GM19099 (cell line): ENCODE data around the gene ZNF492.
"Not testable (repeated sequence)": the region's sequence is repeated elsewhere in the genome, so short reads cannot be mapped to it uniquely, and the experiment has no call there.

Experiments
- POLR2A ChIP-seq: IDR thresholded peaks from 3 replicates; pipeline ENCODE4 v1.6.1; 2011; ENCODE audit warnings: low read depth; ENCODE audit not compliant: insufficient read length; ENCODE audit errors: extremely low read depth

ZNF492 gene

GRCh38 chr19:22633706-22634449 lies at the start of gene ZNF492:
Gene ZNF492, plus strand, starts transcription at chr19:22634324. Its CDS starts 19,076 bp downstream, at chr19:22653400.
- not testable (repeated sequence) for TF ChIP-seq POLR2A

- TF ChIP-seq POLR2A: no peak
Measured at GRCh38 chr19:22595422-22595821, 38.7 kb upstream of the ZNF492 start.

DNA sequence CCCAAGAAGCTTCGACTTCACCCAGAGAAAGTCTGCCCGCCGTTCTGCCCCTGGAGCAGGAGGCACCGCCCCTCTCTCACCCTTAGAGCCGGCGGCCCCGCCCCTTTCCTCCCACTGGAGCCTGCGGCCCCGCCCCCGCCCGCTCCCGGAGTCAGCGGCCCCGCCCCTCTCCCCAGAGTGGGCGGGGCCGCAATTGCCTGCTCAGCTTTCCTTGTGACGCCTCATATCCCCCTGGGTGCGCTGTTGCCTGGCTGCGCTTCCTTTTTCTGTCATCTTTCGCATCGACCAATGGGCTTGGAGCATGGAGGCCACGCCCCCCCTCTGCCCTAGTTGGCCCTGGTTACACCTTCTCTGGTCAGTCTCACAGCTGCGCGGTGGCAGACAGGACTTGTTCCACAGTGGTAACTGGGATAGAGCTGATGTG lies 38.2 kb upstream of the ZNF492 start:
- no peak for TF ChIP-seq POLR2A

DNA sequence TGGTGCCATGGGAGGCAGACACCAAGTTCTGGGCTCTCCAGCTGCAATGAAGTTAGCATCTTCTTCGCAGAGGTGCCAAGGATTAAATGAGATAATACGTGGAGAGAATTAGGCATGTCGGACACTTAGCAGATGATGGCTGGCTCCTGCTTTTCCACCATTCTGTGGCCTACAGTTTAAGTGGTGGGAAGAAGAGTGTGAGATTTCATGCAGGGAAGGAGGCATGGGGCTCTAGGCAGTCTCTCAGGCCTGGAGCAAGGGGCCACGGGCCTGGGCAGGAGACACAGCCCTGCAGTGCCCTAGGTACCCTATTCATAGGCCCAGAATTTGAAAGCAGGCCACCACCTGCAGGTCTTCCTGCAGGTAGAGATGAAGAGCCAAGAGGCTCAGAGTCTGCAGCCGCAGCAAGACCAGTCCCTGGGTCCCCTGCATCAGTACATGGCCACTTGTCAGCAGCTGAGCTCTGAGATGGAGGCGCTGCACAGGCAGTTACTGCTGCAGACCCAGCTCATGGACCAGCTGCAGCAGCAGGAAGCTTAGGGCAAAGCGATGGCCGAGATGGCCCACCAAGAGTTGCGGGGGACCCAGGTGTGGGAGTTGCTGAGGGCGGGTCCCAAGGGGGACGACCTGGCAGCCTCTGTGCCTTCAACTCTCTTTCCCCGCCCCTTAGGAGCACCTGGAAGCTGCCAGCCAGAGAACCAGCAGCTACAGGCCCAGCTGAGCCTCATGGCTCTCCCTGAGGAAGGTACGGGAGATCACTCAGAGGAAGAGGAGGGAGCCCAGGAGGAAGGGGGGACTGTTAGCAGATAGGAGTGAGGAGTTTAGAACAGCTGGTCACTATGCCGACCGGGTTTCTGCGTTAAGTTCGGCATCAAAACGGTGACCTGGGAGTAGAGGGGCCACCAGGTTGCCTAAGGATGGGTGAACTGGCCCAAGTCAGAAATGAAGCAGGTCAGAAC lies 33.2 kb upstream of the ZNF492 start:
- no peak for TF ChIP-seq POLR2A

- no peak for TF ChIP-seq POLR2A
Measured at GRCh38 chr19:22601906-22602630, 32.1 kb upstream of the ZNF492 start.

DNA sequence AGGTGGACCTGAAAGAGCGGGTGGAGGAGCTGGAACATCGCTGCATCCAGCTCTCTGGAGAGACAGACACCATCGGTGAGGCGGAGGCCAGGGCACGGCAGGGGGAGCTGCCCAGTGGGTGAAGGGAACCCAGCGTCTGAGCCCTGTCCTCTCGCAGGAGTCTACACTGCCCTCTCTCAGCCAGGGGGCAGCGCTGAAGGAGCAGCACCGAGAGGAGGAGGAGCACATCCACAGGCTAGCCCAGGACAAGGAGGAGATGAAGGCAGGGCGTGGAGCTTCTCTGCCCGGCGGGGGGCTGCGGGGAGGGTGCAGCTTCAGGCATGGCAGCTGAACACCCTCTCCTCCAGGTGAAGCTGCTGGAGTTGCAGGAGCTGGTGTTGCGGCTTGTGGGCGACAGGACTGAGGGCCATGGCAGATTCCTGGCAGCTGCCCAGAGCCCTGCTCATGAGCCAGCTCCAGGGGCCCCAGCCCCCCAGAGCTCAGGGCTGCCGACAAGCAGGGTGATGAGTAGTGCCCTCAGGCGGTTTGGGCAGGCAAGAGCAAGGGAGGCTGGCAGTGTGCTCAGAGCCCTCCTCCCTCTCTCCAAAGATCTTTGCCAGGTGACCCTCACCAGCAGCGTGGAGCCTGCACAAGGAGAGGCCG lies 31.4 kb upstream of the ZNF492 start:
- no peak for TF ChIP-seq POLR2A

DNA sequence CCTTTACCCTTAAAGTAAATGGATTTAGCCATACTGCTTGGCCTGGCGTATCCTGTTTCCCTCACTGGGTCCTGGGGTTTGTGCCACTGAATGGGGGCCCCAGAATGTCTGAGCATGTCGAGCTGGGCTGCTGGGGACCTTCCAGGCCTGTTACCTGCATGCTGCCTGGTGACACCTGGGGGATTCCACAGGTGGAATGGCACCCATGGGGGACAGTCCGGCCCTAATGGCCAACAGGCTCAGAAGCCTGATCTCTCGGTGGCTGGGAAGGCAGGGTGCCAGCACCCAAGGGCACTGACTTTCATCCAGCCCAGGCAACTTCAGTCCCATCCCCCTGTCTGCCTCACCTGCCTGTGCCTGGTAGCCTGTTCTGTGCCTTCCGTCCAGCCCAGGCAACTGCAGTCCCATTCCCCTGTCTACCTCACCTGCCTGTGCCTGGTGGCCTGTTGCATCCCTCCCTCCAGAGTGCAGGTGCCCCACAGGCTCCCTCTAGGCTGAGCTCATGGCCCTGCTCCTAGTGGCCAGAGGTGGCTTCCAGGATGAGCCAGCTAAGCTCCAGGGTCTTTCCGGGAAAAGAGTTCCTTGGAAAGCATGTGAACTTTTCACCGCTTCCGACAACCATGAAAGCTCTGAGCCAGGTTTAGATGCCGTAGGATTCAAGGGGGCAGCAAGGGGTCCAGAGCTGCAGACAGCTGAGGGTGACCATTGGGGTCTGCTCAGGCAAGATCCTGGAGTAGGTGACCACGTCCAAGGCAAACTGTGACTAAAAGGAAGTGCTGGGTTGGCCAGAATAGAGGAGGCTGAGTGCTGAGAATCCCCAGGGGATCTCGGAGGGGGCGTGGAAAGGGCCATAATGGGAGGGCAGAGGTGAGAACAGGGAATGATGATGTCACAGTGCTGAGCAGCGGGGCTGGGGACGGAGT lies 30.3 kb upstream of the ZNF492 start:
- no peak for TF ChIP-seq POLR2A

- no peak for TF ChIP-seq POLR2A
Measured at GRCh38 chr19:22604571-22605274, 29.4 kb upstream of the ZNF492 start.

GRCh38 chr19:22605275-22606211 lies 28.6 kb upstream of the ZNF492 start:
- no peak for TF ChIP-seq POLR2A

DNA sequence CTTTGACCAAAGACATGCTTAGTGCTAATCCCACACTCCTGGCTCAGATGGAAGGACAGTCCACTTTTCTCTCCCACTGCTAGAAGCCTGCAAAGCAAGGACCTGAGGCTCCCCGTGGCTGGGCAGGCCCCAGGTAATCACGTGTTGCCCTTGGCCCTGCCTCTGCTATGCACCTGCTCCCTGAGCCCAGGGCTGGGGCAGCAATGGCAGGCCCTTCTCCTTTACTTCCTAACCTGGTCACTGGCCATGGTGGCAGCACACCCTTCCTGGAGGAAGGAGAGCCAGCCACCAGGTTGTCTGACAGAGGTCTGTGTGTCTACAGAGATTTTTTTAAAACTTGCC lies 27.9 kb upstream of the ZNF492 start:
- TF ChIP-seq POLR2A: no peak

DNA sequence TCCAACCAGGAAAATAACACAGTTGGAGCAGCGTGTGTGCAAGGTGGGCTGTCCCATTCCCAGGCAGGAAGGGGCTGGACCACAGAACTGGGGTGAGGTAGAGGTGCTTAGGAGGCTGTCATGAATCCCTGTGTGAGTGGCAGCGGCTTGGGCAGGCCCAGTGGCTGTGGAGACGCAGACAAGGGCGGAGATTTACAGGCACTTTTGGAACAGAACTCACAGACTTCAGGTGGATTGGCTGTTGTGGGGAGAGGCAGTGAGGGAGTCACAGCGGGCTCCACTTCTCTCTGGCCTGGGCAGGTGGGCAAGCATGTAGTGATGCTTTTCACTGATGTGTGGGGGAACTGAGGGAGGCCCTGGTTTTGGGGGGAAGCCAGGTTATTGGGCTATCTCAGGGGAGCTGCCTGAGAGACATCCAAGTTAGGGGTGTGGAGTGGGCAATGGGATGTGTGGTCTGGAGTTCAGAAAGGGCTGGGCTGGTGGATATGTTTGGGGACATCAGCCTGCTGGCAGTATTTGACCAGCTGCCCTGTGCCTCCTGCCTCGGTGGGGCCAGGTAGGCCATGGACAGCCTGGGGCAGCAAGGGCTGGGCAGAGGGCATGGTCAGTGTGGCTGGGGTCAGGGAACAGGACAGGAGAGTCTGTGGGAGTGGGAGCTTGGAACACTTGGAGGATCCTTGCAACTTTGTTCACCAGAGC lies 27.0 kb upstream of the ZNF492 start:
- TF ChIP-seq POLR2A: no peak
